ENCODE data around the gene UBFD1.
"Not testable (repeated sequence)": the region's sequence is repeated elsewhere in the genome, so short reads cannot be mapped to it uniquely, and the experiment has no call there.

UBFD1 gene

GRCh38 chr16:23567602-23568001 is 10.1 kb downstream of the UBFD1 start:
- no peak for DNase-seq (ENCODE audit: low read depth)

DNA sequence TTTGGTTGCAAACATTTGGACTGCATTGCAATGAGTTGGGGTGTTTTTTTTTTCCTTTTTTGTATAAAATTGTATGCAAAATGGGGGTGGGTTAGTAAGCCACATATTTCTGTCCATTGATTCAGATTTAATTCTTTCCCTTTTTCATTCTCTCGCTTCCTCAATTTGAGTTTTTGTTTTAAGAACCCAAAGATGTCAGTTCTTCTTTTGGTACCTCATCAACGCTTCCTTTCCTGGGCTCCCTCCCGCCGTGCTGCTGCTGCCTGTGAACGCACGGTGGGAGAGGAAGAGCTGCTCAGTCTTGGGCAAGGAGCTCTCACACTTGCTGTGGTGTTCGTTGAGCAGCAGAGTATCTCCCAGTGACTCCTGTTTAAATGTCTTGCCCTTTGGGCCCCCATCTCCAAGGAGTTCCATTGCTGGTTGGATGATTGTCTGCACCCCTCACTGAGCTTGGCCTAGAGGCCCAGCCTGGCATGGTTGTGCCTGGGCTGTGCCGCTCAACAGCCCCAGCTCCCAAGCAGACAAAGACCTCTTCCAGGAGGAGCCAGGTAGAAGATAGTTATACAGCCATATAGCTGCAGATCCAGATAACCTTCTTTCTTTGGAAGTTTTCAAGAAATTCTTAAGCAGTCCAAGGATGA is 13.6 kb downstream of the UBFD1 start:
- no peak for DNase-seq (ENCODE audit: low read depth)

DNA sequence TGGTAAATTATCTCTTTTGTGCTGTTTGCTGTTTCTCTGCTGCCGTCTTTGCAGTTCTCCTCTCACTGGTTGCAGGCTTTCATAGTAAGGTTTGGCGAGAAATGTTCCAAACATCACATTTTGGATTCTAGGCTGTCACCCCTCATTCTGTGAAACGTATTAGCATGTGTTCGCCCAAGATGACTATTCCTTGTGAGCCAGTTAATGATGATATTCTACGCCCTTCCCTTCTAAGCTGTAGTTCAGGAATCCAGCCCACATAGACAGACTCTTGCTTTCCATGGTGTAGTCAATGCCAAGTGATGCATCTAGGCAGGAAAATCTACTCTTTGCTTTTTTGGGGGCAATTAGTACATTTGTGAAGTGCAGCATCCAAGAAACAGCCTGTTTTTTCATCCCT is 14.4 kb downstream of the UBFD1 start:
- no peak for DNase-seq (ENCODE audit: low read depth)

- no peak for DNase-seq (ENCODE audit: low read depth)
Observed at GRCh38 chr16:23572394-23572793, 14.9 kb downstream of the UBFD1 start.

DNA sequence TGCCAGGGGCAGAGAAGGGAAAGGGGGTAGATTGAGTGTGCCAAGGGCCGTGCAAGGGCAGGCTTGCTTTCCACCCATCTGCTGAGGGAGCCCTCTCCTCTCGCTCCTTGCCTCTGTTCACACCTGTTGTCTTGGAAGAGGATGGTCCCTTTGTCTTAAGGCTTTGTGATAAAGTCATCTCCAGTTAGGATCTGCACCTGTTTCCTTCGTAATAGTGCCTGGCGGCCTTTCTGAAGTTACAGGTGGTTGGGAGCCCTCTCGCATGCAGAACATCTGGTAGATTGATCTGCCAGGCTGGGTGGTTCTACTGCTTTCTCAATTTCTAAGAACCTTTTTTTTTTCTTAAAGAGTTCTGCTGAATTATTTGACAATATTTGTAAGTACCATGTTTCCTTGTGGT is 16.3 kb downstream of the UBFD1 start:
- DNase-seq (ENCODE audit: low read depth), result no peak

DNA sequence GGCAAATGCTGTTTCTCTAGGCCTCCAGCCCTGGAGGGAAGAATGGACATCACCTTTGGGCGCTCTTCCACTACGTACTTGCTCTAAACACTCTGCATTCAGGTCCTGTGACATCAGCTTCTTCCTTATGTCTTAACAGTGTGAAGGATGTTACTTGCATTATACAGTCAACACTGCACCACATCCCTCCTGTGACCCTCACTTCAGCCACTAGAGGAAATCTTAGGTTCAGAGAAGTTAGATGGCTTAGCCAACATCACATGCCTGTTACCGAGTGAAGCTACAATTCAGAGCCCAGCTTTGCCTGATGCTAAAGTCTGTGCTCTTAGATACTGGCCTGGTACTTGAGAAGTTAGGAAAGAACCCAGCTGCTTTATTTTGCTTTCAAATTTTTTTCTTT is 18.3 kb downstream of the UBFD1 start:
- DNase-seq (ENCODE audit: low read depth), result no peak

- DNase-seq (ENCODE audit: low read depth), result no peak
Observed at GRCh38 chr16:23577493-23577892, 20.0 kb downstream of the UBFD1 start.

- no peak for DNase-seq (ENCODE audit: low read depth)
Observed at GRCh38 chr16:23578101-23578830, 20.7 kb downstream of the UBFD1 start.

DNA sequence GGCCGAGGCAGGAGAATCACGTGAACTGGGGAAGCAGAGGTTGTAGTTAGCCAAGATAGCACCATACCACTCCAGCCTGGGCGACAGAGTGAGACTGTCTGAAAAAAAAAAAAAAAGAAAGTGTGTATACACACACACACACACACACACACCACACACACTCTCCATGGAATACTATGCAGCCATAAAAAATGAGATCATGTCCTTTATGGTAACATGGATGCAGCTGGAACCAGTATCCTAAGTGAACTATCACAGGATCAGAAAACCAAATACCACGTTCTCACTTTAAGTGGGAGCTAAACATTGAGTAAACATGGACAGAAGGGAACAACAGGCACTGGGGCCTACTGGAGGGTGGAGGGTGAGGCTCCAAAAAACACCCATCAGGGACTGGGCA is 21.8 kb downstream of the UBFD1 start:
- DNase-seq (ENCODE audit: low read depth), result no peak

DNA sequence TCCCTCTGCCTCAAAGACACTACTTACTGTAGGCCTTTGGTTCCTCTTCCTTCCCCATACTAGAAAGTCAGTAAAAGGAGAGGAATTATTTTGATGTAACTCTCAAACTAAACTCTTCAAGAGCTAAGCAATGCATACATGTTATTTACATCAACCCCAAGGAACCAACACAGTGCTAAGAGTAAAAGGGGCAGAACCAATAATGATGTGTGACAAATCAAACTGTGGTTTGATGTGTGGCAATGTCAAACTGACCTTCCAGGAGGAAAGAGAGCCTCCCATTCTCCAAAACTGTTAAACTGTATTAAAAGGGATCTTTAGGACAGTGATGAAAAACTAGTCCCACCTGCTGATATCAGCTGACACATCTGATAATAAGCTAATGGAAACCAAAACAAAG is 22.9 kb downstream of the UBFD1 start:
- DNase-seq (ENCODE audit: low read depth), result no peak

DNA sequence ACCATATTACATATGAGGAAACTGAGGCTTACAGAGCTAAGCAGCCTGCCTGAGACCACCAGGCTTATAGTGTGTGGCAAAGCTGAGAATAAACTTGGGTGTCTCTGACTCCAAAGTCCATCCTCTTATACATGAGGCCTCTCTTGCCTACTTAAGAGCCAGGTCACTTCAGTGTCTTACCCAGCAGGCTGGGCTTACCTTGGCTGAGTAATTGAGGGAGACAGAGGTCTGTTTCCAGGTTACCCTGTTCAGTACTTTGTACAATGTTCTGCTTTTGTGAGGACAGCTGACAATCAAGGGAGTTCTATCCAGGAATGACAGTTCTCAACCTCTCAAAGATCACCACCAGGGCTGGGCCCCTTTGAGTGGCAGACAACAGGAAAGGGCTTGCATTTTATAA is 24.2 kb downstream of the UBFD1 start:
- DNase-seq (ENCODE audit: low read depth), result no peak

DNA sequence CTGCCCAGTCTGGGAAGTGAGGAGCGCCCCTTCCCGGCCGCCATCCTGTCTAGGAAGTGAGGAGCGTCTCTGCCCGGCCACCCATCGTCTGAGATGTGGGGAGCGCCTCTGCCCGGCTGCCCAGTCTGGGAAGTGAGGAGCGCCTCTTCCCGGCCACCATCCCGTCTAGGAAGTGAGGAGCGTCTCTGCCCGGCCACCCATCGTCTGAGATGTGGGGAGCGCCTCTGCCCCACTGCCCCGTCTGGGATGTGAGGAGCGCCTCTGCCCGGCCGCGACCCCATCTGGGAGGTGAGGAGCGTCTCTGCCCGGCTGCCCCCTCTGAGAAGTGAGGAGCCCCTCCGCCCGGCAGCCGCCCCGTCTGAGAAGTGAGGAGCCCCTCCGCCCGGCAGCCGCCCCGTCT is 25.7 kb downstream of the UBFD1 start:
- DNase-seq (ENCODE audit: low read depth), result not testable (repeated sequence)

GRCh38 chr16:23584186-23585076 is 26.9 kb downstream of the UBFD1 start:
- DNase-seq (ENCODE audit: low read depth), result no peak

DNA sequence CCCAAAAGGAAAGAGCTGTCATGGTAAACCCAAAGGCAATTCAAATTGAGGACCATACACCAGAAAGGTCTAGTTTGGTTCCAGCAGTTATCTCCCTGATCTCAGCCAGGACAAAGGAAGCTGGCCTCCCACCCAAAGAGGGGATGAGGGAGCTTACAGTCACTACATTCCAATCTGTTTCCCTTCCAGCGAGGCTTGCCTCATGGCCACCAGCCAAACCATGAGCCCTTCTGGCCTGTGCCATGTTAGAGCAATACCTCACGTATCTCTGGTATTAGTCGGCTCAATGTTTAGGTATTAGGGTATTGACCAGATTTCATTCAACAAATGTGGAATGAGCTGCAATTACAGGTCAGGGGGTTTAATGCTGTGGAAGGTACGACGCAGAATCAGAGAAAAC is 30.2 kb downstream of the UBFD1 start:
- DNase-seq (ENCODE audit: low read depth), result no peak

DNA sequence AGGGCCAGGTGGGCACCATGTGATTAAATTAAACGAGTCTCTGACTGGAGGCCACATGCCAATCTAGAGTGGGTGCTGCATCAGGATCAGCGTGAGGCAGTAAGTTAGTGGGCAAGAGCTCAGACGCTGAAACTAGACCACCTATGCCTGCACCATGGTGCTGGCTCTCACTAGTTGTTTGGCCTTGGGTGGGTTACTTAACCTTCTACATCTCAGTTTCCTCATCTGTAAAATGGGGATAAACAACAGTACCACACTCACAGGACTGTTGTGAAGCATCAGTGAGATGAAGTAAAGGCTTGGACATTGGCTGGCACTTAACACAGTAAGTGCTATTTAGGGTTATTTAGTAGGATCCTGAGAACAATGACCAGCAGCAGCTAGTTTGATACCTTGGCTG is 32.7 kb downstream of the UBFD1 start:
- no peak for DNase-seq (ENCODE audit: low read depth)

DNA sequence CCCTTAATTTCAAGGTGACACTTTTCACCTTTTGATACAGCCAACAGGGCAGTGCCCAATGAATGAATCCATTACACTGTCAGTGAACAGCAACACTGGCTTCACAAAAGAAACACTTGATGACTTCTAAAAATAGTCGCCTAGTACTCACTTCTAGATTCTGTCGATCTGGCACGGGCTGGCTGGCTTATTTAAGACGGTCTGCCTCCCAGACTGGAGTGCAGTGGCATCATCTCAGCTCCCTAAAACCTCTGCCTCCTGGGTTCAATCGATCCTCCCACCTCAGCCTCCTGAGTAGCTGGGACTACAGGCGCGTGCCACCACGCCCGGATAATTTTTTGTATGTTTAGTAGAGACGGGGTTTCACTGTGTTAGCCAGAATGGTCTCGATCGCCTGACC is 36.7 kb downstream of the UBFD1 start:
- DNase-seq (ENCODE audit: low read depth), result no peak

- no peak for DNase-seq (ENCODE audit: low read depth)
Observed at GRCh38 chr16:23595246-23595950, 37.9 kb downstream of the UBFD1 start.

DNA sequence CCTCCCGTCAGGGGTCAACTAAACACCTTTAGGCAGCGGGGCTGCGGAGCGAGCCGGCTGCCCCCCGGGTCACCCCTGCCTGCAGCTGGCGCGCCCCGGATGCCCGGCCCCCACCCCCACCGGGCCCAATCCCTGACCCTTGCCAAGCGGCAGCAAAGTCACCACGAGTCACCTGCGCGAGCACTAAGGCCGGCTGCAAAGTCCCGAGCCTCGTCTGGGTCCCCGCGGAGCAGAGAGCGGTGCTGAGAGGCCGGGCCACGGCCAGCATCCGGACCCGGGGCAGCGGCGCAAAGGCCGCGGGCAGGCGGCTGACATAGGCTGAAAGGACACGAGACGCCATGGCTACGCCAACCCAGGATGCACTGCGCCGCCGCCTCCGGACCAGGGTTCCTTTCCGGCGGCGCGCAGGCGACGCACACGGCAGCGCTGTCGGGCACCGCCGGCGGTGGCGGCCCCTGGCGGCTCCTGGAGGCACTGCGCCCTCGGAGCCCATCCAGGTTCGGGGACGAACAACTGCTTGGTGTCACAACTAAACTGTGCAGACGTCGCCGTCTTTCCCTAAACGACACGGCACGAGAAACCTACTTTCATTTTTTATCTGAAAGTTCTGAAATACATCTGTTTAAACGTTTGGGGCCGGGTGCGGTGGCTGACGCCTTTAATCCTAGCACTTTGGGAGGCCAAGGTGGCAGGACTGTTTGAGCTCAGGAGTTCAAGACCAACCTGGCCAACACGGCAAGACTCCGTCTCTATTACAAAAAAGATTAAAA is 38.6 kb downstream of the UBFD1 start, which contains the start of gene NDUFAB1:
Gene NDUFAB1 (minus strand): TSS at position 366 of the 770 bp plus-strand sequence. CDS start 26 bp downstream, at position 340.
- peak; percentile 82 for DNase-seq (ENCODE audit: low read depth)

DNA sequence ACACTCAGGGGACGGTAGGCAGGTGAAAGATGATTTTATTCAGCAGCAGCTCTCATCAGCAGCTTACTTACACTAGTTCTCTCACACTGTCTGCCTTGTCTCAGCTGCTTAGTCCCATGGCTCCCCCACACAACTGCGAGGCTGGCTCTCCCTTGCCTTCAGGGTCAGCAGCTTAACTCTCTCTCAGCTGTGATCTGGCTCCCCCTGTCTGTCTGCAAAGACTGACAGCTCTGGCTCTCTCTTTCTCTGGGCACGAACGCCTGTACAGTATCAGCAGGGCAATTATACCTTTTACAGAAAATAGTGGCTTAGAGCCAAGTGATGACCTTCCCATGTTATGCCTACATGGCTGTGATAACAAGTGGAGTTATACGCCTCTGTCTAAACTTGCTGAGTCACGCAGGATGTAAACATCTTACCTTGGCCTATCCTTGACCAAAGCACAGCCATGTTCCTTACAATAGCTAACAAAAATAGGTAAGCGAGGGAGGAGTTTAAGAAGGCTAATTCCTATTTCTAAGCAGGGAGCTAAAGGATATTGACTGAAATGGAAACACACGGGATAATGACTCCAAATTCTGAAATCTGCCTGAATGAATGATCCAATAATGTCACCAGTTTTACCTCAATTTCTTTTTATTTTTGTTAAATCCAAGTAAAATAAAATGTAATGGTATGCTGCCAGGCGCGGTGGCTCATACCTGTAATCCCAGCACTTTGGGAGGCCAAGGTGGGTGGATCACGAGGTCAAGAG is 39.7 kb downstream of the UBFD1 start:
- DNase-seq (ENCODE audit: low read depth), result no peak

DNA sequence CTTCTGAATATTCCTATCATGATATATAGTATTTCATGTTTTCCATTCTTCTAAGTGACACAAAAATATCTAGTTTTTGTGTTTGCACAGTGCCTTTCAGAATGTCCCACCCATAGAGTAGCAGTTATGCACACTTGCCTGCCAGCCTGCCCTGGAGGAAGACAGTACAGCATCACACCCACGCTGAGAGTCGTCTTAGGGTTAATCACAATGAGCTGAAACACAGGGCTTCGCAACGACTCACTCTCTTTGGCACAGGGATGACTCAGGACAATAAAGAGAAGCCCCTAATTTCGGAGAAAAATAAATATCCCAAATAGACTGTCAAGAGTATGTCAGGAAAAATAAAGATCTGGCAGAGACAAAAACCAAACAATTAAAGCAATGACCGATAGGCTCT is 50.2 kb downstream of the UBFD1 start:
- no peak for DNase-seq (ENCODE audit: low read depth)

DNA sequence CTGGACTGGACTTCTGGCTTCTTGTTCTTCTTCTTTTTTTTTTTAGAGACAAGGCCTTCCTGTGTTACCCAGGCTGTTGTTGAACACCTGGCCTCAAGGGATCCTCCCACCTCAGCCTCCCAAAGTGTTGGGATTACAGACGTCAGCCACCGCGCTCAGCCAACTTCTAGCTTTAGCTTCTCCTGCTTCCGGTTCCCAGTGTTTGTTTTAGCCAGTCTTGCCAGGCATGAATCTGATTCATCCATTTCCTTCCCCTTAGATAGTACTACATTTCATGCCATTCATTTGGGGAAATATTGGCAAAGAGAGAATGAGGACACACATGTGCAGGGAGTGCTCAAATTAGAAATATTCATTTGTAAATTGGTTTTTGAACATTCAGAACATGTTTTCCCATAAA is 50.7 kb downstream of the UBFD1 start:
- no peak for DNase-seq (ENCODE audit: low read depth)
